Measurements from ENCODE around the gene GPSM1. TPM values are rescaled to one million over a fixed set of nuclear protein-coding genes. Genes with fewer than 3 reads are reported as not detected.

GPSM1 gene
- total and polyA plus RNA-seq, 4 donors, result 12.6 to 41.6 (median 22.7) TPM

GRCh38 chr9:136289651-136290507 is 37.5 kb upstream of the GPSM1 start:
- ATAC-seq (ENCODE audit: insufficient read depth, low FRiP score), result no peak
- Histone ChIP-seq H3K9ac (ENCODE audit: insufficient read depth in 1 of 2, low read length in 2 of 2) (no peak overlapping the region), H3K27ac (ENCODE audit: low read depth in 1 of 2, low read length in 1 of 2) (no peak overlapping the region), H3K36me3 (ENCODE audit: control insufficient read depth in 4 of 4, insufficient read depth in 4 of 4, low read length in 4 of 4) (no peaks in the 10 kb centered on the region), H3K9me3 (ENCODE audit: control insufficient read depth in 4 of 4, insufficient read depth in 3 of 4, low read length in 3 of 4) (peaks cover 0 to 8% (median 0%) of the 10 kb centered on the region in 4 donors), H3K4me1 (ENCODE audit: control insufficient read depth in 5 of 5, insufficient read depth in 5 of 5, low read length in 5 of 5) (peaks cover 0 to 7% (median 0%) of the 10 kb centered on the region in 5 donors), H3K4me3 (no peak overlapping the region), H3K27me3 (ENCODE audit: control insufficient read depth in 3 of 3, insufficient read depth in 3 of 3, low read length in 2 of 3) (peaks cover 0 to 4% (median 0%) of the 10 kb centered on the region in 3 donors)
- DNase-seq, result no peak
- no peak for TF ChIP-seq CTCF (IDR thresholded peaks at IDR 0.05; ENCODE audit: control extremely low read depth, extremely low read depth)
- WGBS, 2 donors, result 88 to 94% methylated on average over 30 of the region's 30 CpGs

- ATAC-seq (ENCODE audit: insufficient read depth, low FRiP score) (no peak), DNase-seq (no peak)
- WGBS, 2 donors, result 91% methylated on average over 26 to 31 of the region's 31 CpGs
Measured at GRCh38 chr9:136290508-136291000, 36.8 kb upstream of the GPSM1 start.

GRCh38 chr9:136291306-136292025 is 35.9 kb upstream of the GPSM1 start:
- Histone ChIP-seq H3K27me3 (ENCODE audit: control insufficient read depth in 3 of 3, insufficient read depth in 3 of 3, low read length in 2 of 3) (no peaks in the 10 kb centered on the region), H3K4me1 (ENCODE audit: control insufficient read depth in 5 of 5, insufficient read depth in 5 of 5, low read length in 5 of 5) (peaks cover 0 to 7% (median 0%) of the 10 kb centered on the region in 5 donors), H3K27ac (ENCODE audit: low read depth in 1 of 2, low read length in 1 of 2) (no peak overlapping the region), H3K36me3 (ENCODE audit: control insufficient read depth in 4 of 4, insufficient read depth in 4 of 4, low read length in 4 of 4) (no peaks in the 10 kb centered on the region), H3K9ac (ENCODE audit: insufficient read depth in 1 of 2, low read length in 2 of 2) (no peak overlapping the region), H3K9me3 (ENCODE audit: control insufficient read depth in 4 of 4, insufficient read depth in 3 of 4, low read length in 3 of 4) (peaks cover 0 to 4% (median 0%) of the 10 kb centered on the region in 4 donors), H3K4me3 (no peak overlapping the region)
- no peak for DNase-seq
- 85% methylated on average over 22 of the region's 22 CpGs for WGBS, 2 donors
- TF ChIP-seq CTCF (IDR thresholded peaks at IDR 0.05; ENCODE audit: control extremely low read depth, extremely low read depth), result no peak
- ATAC-seq (ENCODE audit: insufficient read depth, low FRiP score), result no peak

More at GRCh38 chr9:136290508-136291000, 36.8 kb upstream of the GPSM1 start:
- Histone ChIP-seq H3K27ac (ENCODE audit: low read depth in 1 of 2, low read length in 1 of 2) (no peak overlapping the region), H3K27me3 (ENCODE audit: control insufficient read depth in 3 of 3, insufficient read depth in 3 of 3, low read length in 2 of 3) (no peaks in the 10 kb centered on the region), H3K4me1 (ENCODE audit: control insufficient read depth in 5 of 5, insufficient read depth in 5 of 5, low read length in 5 of 5) (peaks cover 0 to 7% (median 0%) of the 10 kb centered on the region in 5 donors), H3K9me3 (ENCODE audit: control insufficient read depth in 4 of 4, insufficient read depth in 3 of 4, low read length in 3 of 4) (peaks cover 0 to 6% (median 0%) of the 10 kb centered on the region in 4 donors), H3K36me3 (ENCODE audit: control insufficient read depth in 4 of 4, insufficient read depth in 4 of 4, low read length in 4 of 4) (no peaks in the 10 kb centered on the region), H3K9ac (ENCODE audit: insufficient read depth in 1 of 2, low read length in 2 of 2) (no peak overlapping the region), H3K4me3 (no peak overlapping the region)
- no peak for TF ChIP-seq CTCF (IDR thresholded peaks at IDR 0.05; ENCODE audit: control extremely low read depth, extremely low read depth)
